Osteocyte (in vitro differentiated cells): Measurements from ENCODE around the gene KRT14. TPM values are rescaled to one million over a fixed set of nuclear protein-coding genes. Genes with fewer than 3 reads are reported as not detected.
"Not testable (repeated sequence)": the region's sequence is repeated elsewhere in the genome, so short reads cannot be mapped to it uniquely, and the experiment has no call there.

Experiments used
- DNase-seq: peaks from one replicate; pipeline ENCODE4 v3.0.0; 2021; ENCODE audit warnings: mixed read lengths; ENCODE audit not compliant: unreplicated experiment; ENCODE audit errors: extremely low spot score
- H3K27ac Mint-ChIP-seq: one replicate; pipeline ENCODE4 v1.8.0; 2021; ENCODE audit warnings: mild to moderate bottlenecking, mixed read lengths; ENCODE audit not compliant: unreplicated experiment
- H3K27me3 Mint-ChIP-seq: one replicate; pipeline ENCODE4 v1.8.0; 2021; ENCODE audit warnings: mixed read lengths; ENCODE audit not compliant: unreplicated experiment
- H3K36me3 Mint-ChIP-seq: one replicate; pipeline ENCODE4 v1.8.0; 2021; ENCODE audit warnings: mixed read lengths; ENCODE audit not compliant: unreplicated experiment
- H3K4me1 Mint-ChIP-seq: one replicate; pipeline ENCODE4 v1.8.0; 2021; ENCODE audit warnings: mixed read lengths; ENCODE audit not compliant: unreplicated experiment
- H3K4me3 Mint-ChIP-seq: one replicate; pipeline ENCODE4 v1.8.0; 2021; ENCODE audit warnings: mild to moderate bottlenecking, moderate library complexity, mixed read lengths; ENCODE audit not compliant: unreplicated experiment
- H3K9me3 Mint-ChIP-seq: one replicate; pipeline ENCODE4 v1.8.0; 2021; ENCODE audit warnings: mixed read lengths; ENCODE audit not compliant: unreplicated experiment
- CTCF ChIP-seq: fragments of 200-600 bp; sonication (generic); IDR thresholded peaks from 2 replicates; pipeline ENCODE4 v1.5.0; 2021; ENCODE audit warnings: antibody characterized with exemption, mild to moderate bottlenecking, moderate library complexity
- total RNA-seq: library from RNA; stranded (reverse); gene quantifications from 2 replicates; pipeline ENCODE4 v1.2.1, GENCODE V29; 2021

KRT14 gene
- total RNA-seq, 1 donor from 2014 or later, result not detected

- no peak for TF ChIP-seq CTCF
- no peaks in the 10 kb centered on the region for H3K27me3 Mint-ChIP-seq
- no peaks in the 10 kb centered on the region for H3K9me3 Mint-ChIP-seq
- H3K4me1 Mint-ChIP-seq, result peaks cover 33% of the 10 kb centered on the region
- H3K4me3 Mint-ChIP-seq, result no peak overlapping the region
- DNase-seq, result no peak
- no peaks in the 10 kb centered on the region for H3K36me3 Mint-ChIP-seq
- H3K27ac Mint-ChIP-seq, result no peak overlapping the region
Measured at GRCh38 chr17:41629316-41629715, 42.6 kb upstream of the KRT14 start.

- DNase-seq, H3K36me3 Mint-ChIP-seq, H3K4me3 Mint-ChIP-seq, H3K27ac Mint-ChIP-seq, H3K27me3 Mint-ChIP-seq, H3K9me3 Mint-ChIP-seq: not testable (repeated sequence)
- peaks cover 38% of the 10 kb centered on the region for H3K4me1 Mint-ChIP-seq
Measured at GRCh38 chr17:41628621-41629255, 42.0 kb upstream of the KRT14 start.

GRCh38 chr17:41628073-41628370 lies 41.3 kb upstream of the KRT14 start:
- peak overlapping the region; percentile 6 for H3K4me3 Mint-ChIP-seq
- not testable (repeated sequence) for DNase-seq, H3K36me3 Mint-ChIP-seq, H3K9me3 Mint-ChIP-seq, H3K27me3 Mint-ChIP-seq, H3K27ac Mint-ChIP-seq
- H3K4me1 Mint-ChIP-seq, result peaks cover 45% of the 10 kb centered on the region

- TF ChIP-seq CTCF, result no peak
- no peaks in the 10 kb centered on the region for H3K27me3 Mint-ChIP-seq
- no peak for DNase-seq
- H3K27ac Mint-ChIP-seq, result peak overlapping the region; percentile 50
- H3K9me3 Mint-ChIP-seq, result no peaks in the 10 kb centered on the region
- H3K4me3 Mint-ChIP-seq, result peak overlapping the region; percentile 6
- peaks cover 50% of the 10 kb centered on the region for H3K4me1 Mint-ChIP-seq
- no peaks in the 10 kb centered on the region for H3K36me3 Mint-ChIP-seq
Measured at GRCh38 chr17:41627316-41628072, 40.8 kb upstream of the KRT14 start.

- H3K4me3 Mint-ChIP-seq, H3K9me3 Mint-ChIP-seq, H3K36me3 Mint-ChIP-seq, H3K27me3 Mint-ChIP-seq, DNase-seq: not testable (repeated sequence)
- Mint-ChIP-seq H3K4me1 (peaks cover 56% of the 10 kb centered on the region), H3K27ac (peak overlapping the region; percentile 50)
Measured at GRCh38 chr17:41626914-41627295, 40.2 kb upstream of the KRT14 start.

- H3K9me3 Mint-ChIP-seq, DNase-seq, H3K36me3 Mint-ChIP-seq, H3K27me3 Mint-ChIP-seq: not testable (repeated sequence)
- Mint-ChIP-seq H3K4me3 (peak overlapping the region; percentile 14), H3K27ac (peak overlapping the region; percentile 91), H3K4me1 (peaks cover 62% of the 10 kb centered on the region)
Measured at GRCh38 chr17:41626028-41626913, 39.6 kb upstream of the KRT14 start.
